Mesodermal cell (in vitro differentiated cells): ENCODE measurements around the gene PNPLA3.

Source experiments
- H3K27ac ChIP-seq: 2 replicates; pipeline ENCODE4 v1.7.0; 2013; ENCODE audit warnings: mild to moderate bottlenecking, low read depth, low read length, moderate library complexity; ENCODE audit not compliant: severe bottlenecking
- H3K36me3 ChIP-seq: 2 replicates; pipeline ENCODE4 v1.7.1; 2013; ENCODE audit warnings: mild to moderate bottlenecking, low read length, moderate library complexity; ENCODE audit not compliant: control insufficient read depth, insufficient read depth
- H3K4me1 ChIP-seq: one replicate; pipeline ENCODE4 v1.7.1; 2013; ENCODE audit warnings: mild to moderate bottlenecking, low read length; ENCODE audit not compliant: insufficient read depth, control insufficient read depth, poor library complexity, severe bottlenecking
- H3K4me3 ChIP-seq: 2 replicates; pipeline ENCODE4 v1.7.0; 2013; ENCODE audit warnings: low read length, control low read depth, mild to moderate bottlenecking; ENCODE audit not compliant: insufficient read depth, poor library complexity, severe bottlenecking; ENCODE audit errors: extremely low read depth
- H3K9me3 ChIP-seq: 2 replicates; pipeline ENCODE4 v1.7.1; 2013; ENCODE audit warnings: mild to moderate bottlenecking, low read length, moderate library complexity; ENCODE audit not compliant: control insufficient read depth
- WGBS, 2 experiments: methylation state at CpG; one replicate each; pipeline ENCODE4 v1.1.5; 2013; ENCODE audit warnings: missing lambda C conversion rate in 2 of 2; ENCODE audit not compliant: insufficient coverage in 2 of 2; 5-methylcytosine and 5-hydroxymethylcytosine counted together

The PNPLA3 gene

GRCh38 chr22:43968614-43969013 is 45.0 kb downstream of the PNPLA3 start:
- no peaks in the 10 kb centered on the region for H3K4me1 ChIP-seq
- no peak overlapping the region for H3K4me3 ChIP-seq
- H3K27ac ChIP-seq = no peak overlapping the region
- 100% methylated on average over 2 to 5 of the region's 7 CpGs for WGBS, 2 experiments
- H3K9me3 ChIP-seq = no peaks in the 10 kb centered on the region
- H3K36me3 ChIP-seq = peaks cover 87% of the 10 kb centered on the region

GRCh38 chr22:43969021-43969878 is 45.6 kb downstream of the PNPLA3 start:
- WGBS, 2 experiments = 89 to 91% methylated on average over 18 to 19 of the region's 19 CpGs
- H3K27ac ChIP-seq = no peak overlapping the region
- H3K4me1 ChIP-seq = no peaks in the 10 kb centered on the region
- no peaks in the 10 kb centered on the region for H3K9me3 ChIP-seq
- H3K36me3 ChIP-seq = peaks cover 87% of the 10 kb centered on the region
- no peak overlapping the region for H3K4me3 ChIP-seq

GRCh38 chr22:43969989-43970755 is 46.6 kb downstream of the PNPLA3 start:
- Histone ChIP-seq H3K9me3 (no peaks in the 10 kb centered on the region), H3K36me3 (peaks cover 87% of the 10 kb centered on the region), H3K4me3 (no peak overlapping the region), H3K4me1 (no peaks in the 10 kb centered on the region), H3K27ac (no peak overlapping the region)
- WGBS, 2 experiments = 93 to 94% methylated on average over 3 to 5 of the region's 8 CpGs

GRCh38 chr22:43971112-43971511 is 47.5 kb downstream of the PNPLA3 start:
- no peak overlapping the region for H3K27ac ChIP-seq
- H3K4me1 ChIP-seq = no peaks in the 10 kb centered on the region
- no peaks in the 10 kb centered on the region for H3K9me3 ChIP-seq
- no peak overlapping the region for H3K4me3 ChIP-seq
- 85 to 91% methylated on average over 6 to 8 of the region's 8 CpGs for WGBS, 2 experiments
- peaks cover 88% of the 10 kb centered on the region for H3K36me3 ChIP-seq

GRCh38 chr22:43972931-43973462 is 49.4 kb downstream of the PNPLA3 start:
- H3K4me3 ChIP-seq = no peak overlapping the region
- H3K27ac ChIP-seq = no peak overlapping the region
- no peaks in the 10 kb centered on the region for H3K9me3 ChIP-seq
- no peaks in the 10 kb centered on the region for H3K4me1 ChIP-seq
- 95 to 100% methylated on average over 6 to 9 of the region's 10 CpGs for WGBS, 2 experiments
- H3K36me3 ChIP-seq = peaks cover 88% of the 10 kb centered on the region

- WGBS, 2 experiments = 93 to 94% methylated on average over 18 of the region's 19 CpGs
- H3K27ac ChIP-seq = no peak overlapping the region
- no peak overlapping the region for H3K4me3 ChIP-seq
- no peaks in the 10 kb centered on the region for H3K4me1 ChIP-seq
- H3K9me3 ChIP-seq = no peaks in the 10 kb centered on the region
- peaks cover 90% of the 10 kb centered on the region for H3K36me3 ChIP-seq
Measured at GRCh38 chr22:43974028-43974545, 50.5 kb downstream of the PNPLA3 start.

GRCh38 chr22:43975041-43975440 is 51.4 kb downstream of the PNPLA3 start:
- H3K36me3 ChIP-seq = peaks cover 89% of the 10 kb centered on the region
- no peak overlapping the region for H3K4me3 ChIP-seq
- 0 to 92% methylated on average over 1 to 2 of the region's 4 CpGs for WGBS, 2 experiments
- H3K4me1 ChIP-seq = no peaks in the 10 kb centered on the region
- H3K27ac ChIP-seq = no peak overlapping the region
- no peaks in the 10 kb centered on the region for H3K9me3 ChIP-seq

- peaks cover 93% of the 10 kb centered on the region for H3K36me3 ChIP-seq
- WGBS, 2 experiments = 91 to 92% methylated on average over 15 to 17 of the region's 19 CpGs
Measured at GRCh38 chr22:43976861-43977795, 53.5 kb downstream of the PNPLA3 start.

GRCh38 chr22:43978558-43978957 is 55.0 kb downstream of the PNPLA3 start:
- H3K36me3 ChIP-seq = peaks cover 96% of the 10 kb centered on the region
- WGBS, 2 experiments = 92 to 100% methylated on average over 1 to 2 of the region's 4 CpGs
- no peaks in the 10 kb centered on the region for H3K9me3 ChIP-seq
- no peak overlapping the region for H3K27ac ChIP-seq
- no peaks in the 10 kb centered on the region for H3K4me1 ChIP-seq
- H3K4me3 ChIP-seq = no peak overlapping the region

More at GRCh38 chr22:43976861-43977795, 53.5 kb downstream of the PNPLA3 start:
- H3K4me3 ChIP-seq = no peak overlapping the region
- H3K27ac ChIP-seq = no peak overlapping the region
- H3K9me3 ChIP-seq = no peaks in the 10 kb centered on the region
- H3K4me1 ChIP-seq = no peaks in the 10 kb centered on the region

- H3K36me3 ChIP-seq = peaks cover 94% of the 10 kb centered on the region
- no peak overlapping the region for H3K27ac ChIP-seq
- H3K9me3 ChIP-seq = no peaks in the 10 kb centered on the region
- 97 to 100% methylated on average over 6 to 7 of the region's 7 CpGs for WGBS, 2 experiments
- H3K4me3 ChIP-seq = no peak overlapping the region
- no peaks in the 10 kb centered on the region for H3K4me1 ChIP-seq
Measured at GRCh38 chr22:43980579-43980978, 57.0 kb downstream of the PNPLA3 start.
